ENCODE data around the gene CLCN4. TPM values are rescaled to one million over a fixed set of nuclear protein-coding genes. Genes with fewer than 3 reads are reported as not detected.

CLCN4 gene
- total RNA-seq, 2 experiments from 2014 or later, result not detected

DNA sequence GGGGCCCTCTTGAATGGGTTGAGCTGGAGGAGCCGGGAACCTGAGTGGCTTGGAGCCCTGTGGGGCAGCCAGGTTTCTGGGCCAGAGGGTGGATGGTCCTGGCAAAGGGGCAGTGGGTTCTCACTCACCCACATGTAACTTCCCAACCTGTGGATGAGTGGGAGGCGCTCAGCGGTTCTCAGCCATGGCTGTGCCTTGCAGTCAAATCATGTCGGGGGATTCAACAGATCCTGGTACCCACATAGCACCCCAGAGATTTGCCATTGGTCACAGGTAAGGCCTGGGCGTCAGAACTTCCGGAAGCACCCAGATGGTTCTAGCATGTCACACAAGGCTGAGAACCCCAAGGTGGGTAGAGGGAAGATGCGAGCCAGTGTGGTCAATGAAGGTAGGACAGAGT lies 21.9 kb upstream of the CLCN4 start:
- POLR2A ChIA-PET, result no interaction called here
- intact Hi-C loops (cut with DNase I, micrococcal nuclease), result no loop called here
- no peaks in the 10 kb centered on the region for H3K27me3 ChIP-seq (ENCODE audit: control insufficient read depth in 1 of 2, insufficient read depth in 2 of 2, low read length in 2 of 2)
- no peak for ATAC-seq (ENCODE audit: poor library complexity)
- no peak overlapping the region for H3K27ac ChIP-seq (ENCODE audit: low read depth in 1 of 2, low read length in 2 of 2)
- H3K4me3 Mint-ChIP-seq, result no peak overlapping the region
- peaks cover 63% of the 10 kb centered on the region for H3K36me3 ChIP-seq (ENCODE audit: insufficient read depth, low read length)
- no peaks in the 10 kb centered on the region for H3K9me3 ChIP-seq (ENCODE audit: control insufficient read depth in 1 of 2, insufficient read depth in 1 of 2, low read length in 2 of 2)
- CTCF ChIA-PET, result no interaction called here
- no peak overlapping the region for H3K27ac Mint-ChIP-seq
- no peaks in the 10 kb centered on the region for H3K4me1 ChIP-seq (ENCODE audit: insufficient read depth, low read length)
- no peak for DNase-seq
- H3K9me3 Mint-ChIP-seq, result no peaks in the 10 kb centered on the region
- peaks cover 50% of the 10 kb centered on the region for H3K36me3 Mint-ChIP-seq (ENCODE audit: low read depth)
- H3K27me3 Mint-ChIP-seq, result no peaks in the 10 kb centered on the region
- TF ChIP-seq, protein P1, sequence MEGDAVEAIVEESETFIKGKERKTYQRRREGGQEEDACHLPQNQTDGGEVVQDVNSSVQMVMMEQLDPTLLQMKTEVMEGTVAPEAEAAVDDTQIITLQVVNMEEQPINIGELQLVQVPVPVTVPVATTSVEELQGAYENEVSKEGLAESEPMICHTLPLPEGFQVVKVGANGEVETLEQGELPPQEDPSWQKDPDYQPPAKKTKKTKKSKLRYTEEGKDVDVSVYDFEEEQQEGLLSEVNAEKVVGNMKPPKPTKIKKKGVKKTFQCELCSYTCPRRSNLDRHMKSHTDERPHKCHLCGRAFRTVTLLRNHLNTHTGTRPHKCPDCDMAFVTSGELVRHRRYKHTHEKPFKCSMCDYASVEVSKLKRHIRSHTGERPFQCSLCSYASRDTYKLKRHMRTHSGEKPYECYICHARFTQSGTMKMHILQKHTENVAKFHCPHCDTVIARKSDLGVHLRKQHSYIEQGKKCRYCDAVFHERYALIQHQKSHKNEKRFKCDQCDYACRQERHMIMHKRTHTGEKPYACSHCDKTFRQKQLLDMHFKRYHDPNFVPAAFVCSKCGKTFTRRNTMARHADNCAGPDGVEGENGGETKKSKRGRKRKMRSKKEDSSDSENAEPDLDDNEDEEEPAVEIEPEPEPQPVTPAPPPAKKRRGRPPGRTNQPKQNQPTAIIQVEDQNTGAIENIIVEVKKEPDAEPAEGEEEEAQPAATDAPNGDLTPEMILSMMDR (IDR thresholded peaks at IDR 0.05), result no peak
- H3K4me1 Mint-ChIP-seq (ENCODE audit: low read depth), result no peaks in the 10 kb centered on the region
- no peak overlapping the region for H3K4me3 ChIP-seq (ENCODE audit: low read length)

GRCh38 chrX:10135561-10136399 lies 21.0 kb upstream of the CLCN4 start:
- peaks cover 58% of the 10 kb centered on the region for H3K36me3 ChIP-seq (ENCODE audit: insufficient read depth, low read length)

GRCh38 chrX:10138726-10139125 lies 18.0 kb upstream of the CLCN4 start:
- no peak overlapping the region for H3K27ac Mint-ChIP-seq
- Histone ChIP-seq H3K27ac (ENCODE audit: low read depth in 1 of 2, low read length in 2 of 2) (no peak overlapping the region), H3K27me3 (ENCODE audit: control insufficient read depth in 1 of 2, insufficient read depth in 2 of 2, low read length in 2 of 2) (no peaks in the 10 kb centered on the region), H3K4me1 (ENCODE audit: insufficient read depth, low read length) (no peaks in the 10 kb centered on the region), H3K4me3 (ENCODE audit: low read length) (no peak overlapping the region), H3K36me3 (ENCODE audit: insufficient read depth, low read length) (peaks cover 59% of the 10 kb centered on the region), H3K9me3 (ENCODE audit: control insufficient read depth in 1 of 2, insufficient read depth in 1 of 2, low read length in 2 of 2) (no peaks in the 10 kb centered on the region)
- TF ChIP-seq, protein P1 (IDR thresholded peaks at IDR 0.05), result no peak
- CTCF ChIA-PET, result no interaction called here
- POLR2A ChIA-PET, result no interaction called here
- intact Hi-C loops (cut with DNase I, micrococcal nuclease), result no loop called here
- no peak for DNase-seq
- H3K36me3 Mint-ChIP-seq (ENCODE audit: low read depth), result peaks cover 65% of the 10 kb centered on the region
- no peak for ATAC-seq (ENCODE audit: poor library complexity)
- H3K9me3 Mint-ChIP-seq, result no peaks in the 10 kb centered on the region
- H3K27me3 Mint-ChIP-seq, result no peaks in the 10 kb centered on the region
- H3K4me3 Mint-ChIP-seq, result no peak overlapping the region
- H3K4me1 Mint-ChIP-seq (ENCODE audit: low read depth), result no peaks in the 10 kb centered on the region

More at GRCh38 chrX:10135561-10136399, 21.0 kb upstream of the CLCN4 start:
- TF ChIP-seq, protein P1 (IDR thresholded peaks at IDR 0.05), result no peak
- Histone ChIP-seq H3K27me3 (ENCODE audit: control insufficient read depth in 1 of 2, insufficient read depth in 2 of 2, low read length in 2 of 2) (no peaks in the 10 kb centered on the region), H3K4me1 (ENCODE audit: insufficient read depth, low read length) (no peaks in the 10 kb centered on the region), H3K27ac (ENCODE audit: low read depth in 1 of 2, low read length in 2 of 2) (no peak overlapping the region), H3K4me3 (ENCODE audit: low read length) (no peak overlapping the region), H3K9me3 (ENCODE audit: control insufficient read depth in 1 of 2, insufficient read depth in 1 of 2, low read length in 2 of 2) (no peaks in the 10 kb centered on the region)
- no peak overlapping the region for H3K27ac Mint-ChIP-seq
- no peaks in the 10 kb centered on the region for H3K27me3 Mint-ChIP-seq
- no peaks in the 10 kb centered on the region for H3K9me3 Mint-ChIP-seq
- no peak for ATAC-seq (ENCODE audit: poor library complexity)
- CTCF ChIA-PET, result no interaction called here
- peaks cover 54% of the 10 kb centered on the region for H3K36me3 Mint-ChIP-seq (ENCODE audit: low read depth)
- no peaks in the 10 kb centered on the region for H3K4me1 Mint-ChIP-seq (ENCODE audit: low read depth)
- intact Hi-C loops (cut with DNase I, micrococcal nuclease), result no loop called here
- POLR2A ChIA-PET, result no interaction called here
- no peak for DNase-seq
- H3K4me3 Mint-ChIP-seq, result no peak overlapping the region

Measured in CD4-positive, alpha-beta T cell (primary cell).